HEK293T (cell line): ENCODE measurements around the gene NRDE2.

Source experiments
- CTCF ChIA-PET: fragments of 350-600 bp; formaldehyde crosslinking; extraction: SDS; loops from one replicate; lab custom pipeline; 2021; ENCODE audit warnings: antibody characterized with exemption, inconsistent platforms; lab: Yijun Ruan, JAX
- POLR2A ChIA-PET: fragments of 350-600 bp; formaldehyde crosslinking; extraction: SDS; loops from one replicate; lab custom pipeline; 2020; ENCODE audit warnings: antibody characterized with exemption, inconsistent platforms; lab: Yijun Ruan, JAX
- DNase-seq: peaks from one replicate; pipeline ENCODE4 v3.0.0; 2012; ENCODE audit warnings: mixed read lengths; ENCODE audit errors: extremely low spot score
- ARNT ChIP-seq: fragments of 450-650 bp; IDR thresholded peaks from 2 replicates; pipeline ENCODE4 v1.6.1; 2017; ENCODE audit warnings: mild to moderate bottlenecking
- BHLHE40 ChIP-seq: fragments of 450-650 bp; IDR thresholded peaks from 2 replicates; pipeline ENCODE4 v1.6.1; 2016; ENCODE audit warnings: mild to moderate bottlenecking, moderate library complexity, borderline replicate concordance
- CTBP1 ChIP-seq: fragments of 450-650 bp; IDR thresholded peaks from 2 replicates; pipeline ENCODE4 v1.6.1; 2016; ENCODE audit warnings: borderline replicate concordance
- ELF4 ChIP-seq: fragments of 450-650 bp; IDR thresholded peaks from 2 replicates; pipeline ENCODE4 v1.6.1; 2017; ENCODE audit warnings: antibody characterized with exemption
- FOXA1 ChIP-seq: fragments of 450-650 bp; IDR thresholded peaks from 2 replicates; pipeline ENCODE4 v1.6.1; 2016; ENCODE audit warnings: mild to moderate bottlenecking
- FOXK2 ChIP-seq: fragments of 450-650 bp; IDR thresholded peaks from 2 replicates; pipeline ENCODE4 v1.6.1; 2016; ENCODE audit warnings: mild to moderate bottlenecking
- FOXM1 ChIP-seq: fragments of 450-650 bp; IDR thresholded peaks from 2 replicates; pipeline ENCODE4 v1.6.1; 2017; ENCODE audit warnings: mild to moderate bottlenecking, borderline replicate concordance
- HDGF ChIP-seq: fragments of 450-650 bp; IDR thresholded peaks from 2 replicates; pipeline ENCODE4 v1.6.1; 2017; ENCODE audit warnings: antibody characterized with exemption, borderline replicate concordance
- L3MBTL2 ChIP-seq: fragments of 450-650 bp; conservative IDR thresholded peaks from 2 replicates; pipeline ENCODE4 v1.6.1; 2016; ENCODE audit warnings: mild to moderate bottlenecking
- LEF1 ChIP-seq: fragments of 450-650 bp; IDR thresholded peaks from 2 replicates; pipeline ENCODE4 v1.6.1; 2017; ENCODE audit warnings: mild to moderate bottlenecking, borderline replicate concordance
- NFRKB ChIP-seq: fragments of 450-650 bp; IDR thresholded peaks from 2 replicates; pipeline ENCODE4 v1.6.1; 2016; ENCODE audit warnings: mild to moderate bottlenecking, moderate library complexity
- PKNOX1 ChIP-seq: fragments of 450-650 bp; IDR thresholded peaks from 2 replicates; pipeline ENCODE4 v1.6.1; 2016
- SP1 ChIP-seq: fragments of 450-650 bp; IDR thresholded peaks from 2 replicates; pipeline ENCODE4 v1.6.1; 2017
- SUZ12 ChIP-seq: fragments of 450-650 bp; IDR thresholded peaks from 2 replicates; pipeline ENCODE4 v1.6.1; 2016; ENCODE audit warnings: mild to moderate bottlenecking
- TARDBP ChIP-seq: fragments of 450-650 bp; IDR thresholded peaks from 2 replicates; pipeline ENCODE4 v1.6.1; 2016
- ZNF384 ChIP-seq: fragments of 450-650 bp; IDR thresholded peaks from 2 replicates; pipeline ENCODE4 v1.6.1; 2016

NRDE2 gene

GRCh38 chr14:90291699-90292098, 40.0 kb downstream of the NRDE2 start:
- TF ChIP-seq FOXK2 (no peak), BHLHE40 (no peak), ZNF384 (no peak), NFRKB (no peak), PKNOX1 (no peak), HDGF (no peak), FOXM1 (no peak), ARNT (no peak), SUZ12 (no peak), ELF4 (no peak), LEF1 (no peak), FOXA1 (no peak), SP1 (no peak), TARDBP (no peak)
- ChIA-PET CTCF (interaction anchor here (1.3 kb wide), 1 partner anchor 10 kb away, joined by 4 read pairs; no protein-coding TSS in a partner anchor), POLR2A (interaction anchor here (0.9 kb wide), 1 partner anchor 10 kb away, joined by 3 read pairs; no protein-coding TSS in a partner anchor)
- DNase-seq = no peak

GRCh38 chr14:90290337-90291011, 41.3 kb downstream of the NRDE2 start:
- no peak for DNase-seq
- POLR2A ChIA-PET = no interaction called here
- CTCF ChIA-PET = no interaction called here
- no peak for TF ChIP-seq ARNT
- TF ChIP-seq HDGF = no peak
- TF ChIP-seq ZNF384 = no peak
- TF ChIP-seq CTBP1 = no peak
- no peak for TF ChIP-seq LEF1
- TF ChIP-seq FOXM1 = no peak
- TF ChIP-seq PKNOX1 = no peak
- TF ChIP-seq SUZ12 = no peak
- TF ChIP-seq TARDBP = no peak
- no peak for TF ChIP-seq FOXK2
- no peak for TF ChIP-seq BHLHE40
- TF ChIP-seq NFRKB = no peak
- no peak for TF ChIP-seq FOXA1
- no peak for TF ChIP-seq ELF4
- no peak for TF ChIP-seq L3MBTL2
- no peak for TF ChIP-seq SP1

GRCh38 chr14:90288651-90289355, 42.9 kb downstream of the NRDE2 start:
- ChIA-PET POLR2A (no interaction called here), CTCF (interaction anchor here (0.5 to 0.8 kb wide), 2 partner anchors 408 to 745 kb away, joined by 3 read pairs; no protein-coding TSS in a partner anchor)
- TF ChIP-seq ZNF384 = no peak
- no peak for TF ChIP-seq PKNOX1
- no peak for TF ChIP-seq FOXM1
- no peak for TF ChIP-seq SP1
- TF ChIP-seq BHLHE40 = no peak
- no peak for TF ChIP-seq L3MBTL2
- TF ChIP-seq CTBP1 = no peak
- no peak for TF ChIP-seq TARDBP
- no peak for TF ChIP-seq HDGF
- TF ChIP-seq LEF1 = no peak
- no peak for TF ChIP-seq FOXA1
- no peak for TF ChIP-seq SUZ12
- no peak for TF ChIP-seq NFRKB
- TF ChIP-seq ARNT = no peak
- no peak for TF ChIP-seq ELF4
- no peak for TF ChIP-seq FOXK2
- DNase-seq = no peak

GRCh38 chr14:90287791-90288190, 44.0 kb downstream of the NRDE2 start:
- ChIA-PET POLR2A (no interaction called here), CTCF (no interaction called here)
- no peak for DNase-seq
- TF ChIP-seq BHLHE40 (no peak), ZNF384 (no peak), CTBP1 (no peak), SUZ12 (no peak), NFRKB (no peak), FOXM1 (no peak), LEF1 (no peak), PKNOX1 (no peak), HDGF (no peak), SP1 (no peak), FOXA1 (no peak), L3MBTL2 (no peak), FOXK2 (no peak), TARDBP (no peak), ELF4 (no peak), ARNT (no peak)

GRCh38 chr14:90281756-90282155, 50.0 kb downstream of the NRDE2 start:
- ChIA-PET CTCF (no interaction called here), POLR2A (interaction anchor here (1.5 kb wide), 1 partner anchor 25 kb away, joined by 3 read pairs; the partner anchor contains the start of gene PSMC1)
- DNase-seq = no peak
- TF ChIP-seq CTBP1 (no peak), LEF1 (no peak), FOXK2 (no peak), ARNT (no peak), FOXM1 (no peak), FOXA1 (no peak), ELF4 (no peak), L3MBTL2 (no peak)
